PFSK-1 (cell line): Measurements from ENCODE around the gene RNF121.

Source experiments
- FOXP2 ChIP-seq: optimal IDR thresholded peaks from 2 replicates; pipeline ENCODE3; 2011; ENCODE audit warnings: borderline replicate concordance, control low read depth, inconsistent platforms; ENCODE audit not compliant: insufficient read depth; ENCODE audit errors: extremely low read length, extremely low read depth
- POLR2AphosphoS5 ChIP-seq: IDR thresholded peaks from 2 replicates; pipeline ENCODE4 v1.6.1; 2012; ENCODE audit warnings: low read depth, mild to moderate bottlenecking, control low read depth, low read length, moderate library complexity
- REST ChIP-seq, 2 experiments: IDR thresholded peaks; 2 replicates each; pipeline versions ENCODE4 v1.6.1 to v1.8.0; 2011 to 2012; ENCODE audit warnings: low read depth in 2 of 2, low read length in 2 of 2, control low read depth in 1 of 2, inconsistent platforms in 1 of 2, mild to moderate bottlenecking in 1 of 2, moderate library complexity in 1 of 2; ENCODE audit not compliant: insufficient read depth in 1 of 2
- SIN3A ChIP-seq: IDR thresholded peaks from 2 replicates; pipeline ENCODE4 v1.6.1; 2012; ENCODE audit warnings: mild to moderate bottlenecking, low read length, moderate library complexity, borderline replicate concordance; ENCODE audit not compliant: insufficient read depth
- TAF1 ChIP-seq: IDR thresholded peaks from 2 replicates; pipeline ENCODE4 v1.6.1; 2012; ENCODE audit warnings: low read length, control low read depth, borderline replicate concordance; ENCODE audit not compliant: insufficient read depth

The RNF121 gene

DNA sequence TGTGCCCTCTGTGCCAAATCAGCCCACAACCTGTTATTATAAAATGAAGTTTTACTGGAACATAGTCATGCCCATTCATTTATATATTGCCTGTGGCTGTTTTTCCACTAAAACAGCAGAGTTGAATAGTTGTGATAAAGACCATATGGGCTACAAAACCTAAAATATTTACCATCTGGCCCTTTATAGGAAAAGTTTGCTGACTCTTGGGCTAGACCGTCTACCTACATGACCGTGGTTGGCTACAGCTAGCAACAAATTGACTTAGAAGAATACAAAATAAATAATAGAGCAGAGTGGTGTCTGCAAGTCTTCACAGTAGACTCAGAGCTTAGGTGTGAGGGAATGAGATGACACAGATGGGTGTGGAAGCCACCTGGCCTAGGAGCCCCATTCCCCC is 58.7 kb downstream of the RNF121 start:
- TF ChIP-seq FOXP2 (no peak), TAF1 (no peak), POLR2AphosphoS5 (no peak), REST (IDR thresholded peaks at IDR 0.05; ENCODE audit: insufficient read depth in 1 of 2, low read depth in 2 of 2, low read length in 2 of 2) (no peak)

GRCh38 chr11:71988050-71988449 is 59.2 kb downstream of the RNF121 start:
- TF ChIP-seq FOXP2 (no peak), SIN3A (no peak), POLR2AphosphoS5 (no peak), REST (IDR thresholded peaks at IDR 0.05; ENCODE audit: insufficient read depth in 1 of 2, low read depth in 2 of 2, low read length in 2 of 2) (no peak), TAF1 (no peak)

- TF ChIP-seq FOXP2: no peak
- no peak for TF ChIP-seq REST (IDR thresholded peaks at IDR 0.05; ENCODE audit: insufficient read depth in 1 of 2, low read depth in 2 of 2, low read length in 2 of 2)
- no peak for TF ChIP-seq SIN3A
- TF ChIP-seq TAF1: no peak
- no peak for TF ChIP-seq POLR2AphosphoS5
These were observed 61.9 kb downstream of the RNF121 start for GRCh38 chr11:71990701-71991100.

DNA sequence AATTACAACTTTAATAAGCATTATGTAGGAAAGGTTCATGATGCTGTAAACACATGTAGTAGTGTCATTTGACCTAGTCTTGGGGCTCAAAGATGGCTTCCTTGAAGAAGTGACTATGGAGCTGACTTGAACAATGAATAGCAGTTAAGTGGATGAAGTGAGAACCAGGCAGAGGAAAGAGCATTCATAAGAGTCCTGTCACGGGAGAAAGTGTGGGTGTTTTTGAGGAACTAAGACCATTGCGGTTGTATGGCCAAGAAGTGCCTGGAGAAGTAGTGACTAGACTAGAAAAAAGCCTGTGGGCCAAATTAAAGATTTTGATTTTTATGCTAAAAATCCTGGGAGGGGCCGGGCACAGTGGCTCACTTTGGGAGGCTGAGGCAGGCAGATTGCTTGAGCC is 62.6 kb downstream of the RNF121 start:
- TF ChIP-seq SIN3A (no peak), REST (IDR thresholded peaks at IDR 0.05; ENCODE audit: insufficient read depth in 1 of 2, low read depth in 2 of 2, low read length in 2 of 2) (no peak), POLR2AphosphoS5 (no peak), TAF1 (no peak), FOXP2 (no peak)

- TF ChIP-seq SIN3A (no peak), POLR2AphosphoS5 (no peak), TAF1 (no peak), FOXP2 (no peak), REST (IDR thresholded peaks at IDR 0.05; ENCODE audit: insufficient read depth in 1 of 2, low read depth in 2 of 2, low read length in 2 of 2) (no peak)
These were observed 63.4 kb downstream of the RNF121 start for GRCh38 chr11:71992136-71992730.
